ENCODE results near the gene MRPS31.

MRPS31 gene

DNA sequence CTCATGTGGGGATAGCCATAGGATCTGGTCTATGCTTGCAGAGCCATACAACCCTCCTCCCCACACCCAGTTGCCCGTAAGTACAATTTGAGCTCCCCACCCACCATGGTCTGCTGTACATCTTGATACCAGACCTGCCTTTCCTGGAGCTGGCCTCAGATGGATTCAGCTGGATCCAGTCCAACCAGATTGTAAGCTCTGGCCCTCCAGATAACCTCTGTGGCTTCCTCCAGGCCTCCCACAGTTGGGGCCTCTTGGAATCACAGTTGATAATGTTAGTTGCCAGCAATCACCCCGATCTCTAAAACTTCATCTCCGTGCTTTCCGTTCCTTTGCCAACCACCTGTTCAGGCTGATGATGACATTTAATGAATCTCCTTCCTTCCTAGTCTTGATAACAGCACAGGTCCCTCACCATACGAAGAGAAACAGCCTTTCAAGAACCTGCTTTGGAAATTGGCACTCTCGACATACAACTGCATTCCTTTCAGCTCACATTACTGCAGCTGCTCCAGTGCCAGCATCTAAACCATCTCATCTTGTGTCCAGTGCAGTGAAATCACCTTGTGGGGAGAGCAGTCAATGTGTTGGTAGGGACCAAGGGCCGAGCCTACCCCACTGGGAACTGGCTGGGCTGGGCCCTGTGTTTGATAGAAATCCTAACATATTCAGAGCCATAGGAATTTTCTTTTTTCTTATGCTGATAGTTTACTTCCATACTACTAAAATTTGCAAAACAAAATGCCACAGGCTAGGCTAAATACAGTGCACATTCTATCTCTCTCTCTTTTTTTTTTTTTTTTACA, 89.4 kb downstream of the MRPS31 start:
- peak; percentile 79 to 90 for DNase-seq
- TF ChIP-seq GATA1 (IDR thresholded peaks at IDR 0.05; ENCODE audit: low read depth, low read length) (no peak), POLR2A (IDR thresholded peaks at IDR 0.05; ENCODE audit: low read length) (no peak)

DNA sequence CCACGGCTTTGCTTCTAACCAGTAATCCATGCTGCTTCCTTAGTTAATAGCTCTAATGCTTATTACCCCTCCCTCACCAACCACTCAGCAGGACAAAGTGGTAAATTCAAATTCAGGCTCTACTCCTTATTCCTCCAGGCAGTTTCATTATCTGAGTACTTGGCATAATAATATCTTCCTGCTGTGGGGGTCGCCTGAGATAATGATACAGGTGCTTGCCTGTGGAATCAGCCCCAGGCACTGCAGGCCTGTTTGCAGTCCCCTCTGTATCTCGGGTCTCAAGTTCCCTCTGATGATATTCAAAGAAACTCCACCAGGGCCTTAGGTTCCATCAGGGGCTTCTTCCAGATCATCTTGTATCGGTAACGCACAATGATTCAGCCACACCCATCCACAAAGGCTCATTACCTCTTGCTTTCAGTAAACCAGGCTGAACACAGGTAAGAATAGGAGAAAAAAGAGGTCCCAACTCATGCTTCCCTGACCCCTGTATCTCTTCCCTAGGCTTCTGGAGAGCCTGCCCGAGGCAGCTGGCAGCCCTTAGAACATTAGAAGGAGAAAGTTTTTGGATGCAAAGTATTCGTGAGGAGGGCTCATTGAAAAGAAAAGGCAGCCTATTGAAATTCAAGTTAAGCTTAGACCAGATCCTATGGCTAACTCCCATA, 90.2 kb downstream of the MRPS31 start:
- DNase-seq = no peak
- TF ChIP-seq GATA1 (IDR thresholded peaks at IDR 0.05; ENCODE audit: low read depth, low read length) = no peak
- TF ChIP-seq POLR2A (IDR thresholded peaks at IDR 0.05; ENCODE audit: low read length) = no peak

DNA sequence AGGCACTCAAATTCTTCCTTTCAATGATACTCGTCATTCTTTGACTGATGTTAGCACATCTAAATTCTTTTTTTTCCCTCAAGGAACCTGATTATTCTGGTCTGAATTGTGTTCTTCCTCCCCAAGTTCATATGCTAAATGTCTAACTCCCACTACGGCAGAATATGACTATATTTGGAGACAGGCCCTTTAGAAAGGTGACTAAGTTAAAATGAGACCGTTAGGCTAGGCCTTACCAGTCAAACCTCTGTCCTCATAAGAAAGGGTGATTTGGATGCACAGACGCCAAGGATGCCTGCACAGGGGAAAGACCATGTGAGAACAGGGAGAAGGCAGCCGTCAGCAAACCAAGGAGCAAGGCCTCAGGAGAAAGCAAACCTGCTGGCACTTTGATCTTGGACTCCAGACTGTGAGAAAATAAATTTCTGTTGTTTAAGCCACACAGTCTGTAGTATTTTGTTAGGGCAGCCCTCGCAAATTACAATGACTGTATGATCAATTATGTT, 91.5 kb downstream of the MRPS31 start:
- TF ChIP-seq GATA1 (IDR thresholded peaks at IDR 0.05; ENCODE audit: low read depth, low read length) (no peak), POLR2A (IDR thresholded peaks at IDR 0.05; ENCODE audit: low read length) (no peak)
- DNase-seq = no peak
